Gastrocnemius medialis (tissue), 4 donors: Measurements from ENCODE around the gene GRAP2.

Experiments
- POLR2A ChIP-seq, 2 donors: fragments of 450-650 bp; IDR thresholded peaks; one replicate each; pipeline ENCODE4 v1.6.1; 2017; ENCODE audit warnings: antibody characterized with exemption in 2 of 2, mild to moderate bottlenecking in 2 of 2, moderate library complexity in 2 of 2
- TF ChIP-seq, protein P1 (sequence below), 5 experiments: fragments of 450-650 bp in 3 of 5; fragments of 200-600 bp in 2 of 5; sonication (generic) in 2 of 5; IDR thresholded peaks in 4 of 5; conservative IDR thresholded peaks in 1 of 5; 1 replicate in 4 of 5; 2 replicates in 1 of 5; pipeline ENCODE4 v1.5.1; 2016 to 2019; ENCODE audit warnings: antibody characterized with exemption in 5 of 5, mild to moderate bottlenecking in 3 of 5, moderate library complexity in 3 of 5

GRCh38 chr22:39974065-39974464 lies 73.2 kb downstream of the GRAP2 start:
- TF ChIP-seq, protein P1, sequence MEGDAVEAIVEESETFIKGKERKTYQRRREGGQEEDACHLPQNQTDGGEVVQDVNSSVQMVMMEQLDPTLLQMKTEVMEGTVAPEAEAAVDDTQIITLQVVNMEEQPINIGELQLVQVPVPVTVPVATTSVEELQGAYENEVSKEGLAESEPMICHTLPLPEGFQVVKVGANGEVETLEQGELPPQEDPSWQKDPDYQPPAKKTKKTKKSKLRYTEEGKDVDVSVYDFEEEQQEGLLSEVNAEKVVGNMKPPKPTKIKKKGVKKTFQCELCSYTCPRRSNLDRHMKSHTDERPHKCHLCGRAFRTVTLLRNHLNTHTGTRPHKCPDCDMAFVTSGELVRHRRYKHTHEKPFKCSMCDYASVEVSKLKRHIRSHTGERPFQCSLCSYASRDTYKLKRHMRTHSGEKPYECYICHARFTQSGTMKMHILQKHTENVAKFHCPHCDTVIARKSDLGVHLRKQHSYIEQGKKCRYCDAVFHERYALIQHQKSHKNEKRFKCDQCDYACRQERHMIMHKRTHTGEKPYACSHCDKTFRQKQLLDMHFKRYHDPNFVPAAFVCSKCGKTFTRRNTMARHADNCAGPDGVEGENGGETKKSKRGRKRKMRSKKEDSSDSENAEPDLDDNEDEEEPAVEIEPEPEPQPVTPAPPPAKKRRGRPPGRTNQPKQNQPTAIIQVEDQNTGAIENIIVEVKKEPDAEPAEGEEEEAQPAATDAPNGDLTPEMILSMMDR (IDR thresholded peaks at IDR 0.05 in 4 of 5, conservative IDR thresholded peaks at IDR 0.05 in 1 of 5) = no peak
- TF ChIP-seq POLR2A (IDR thresholded peaks at IDR 0.05) = no peak
